CD14-positive monocyte (primary cell): ENCODE measurements around the gene DHRS1. TPM values are rescaled to one million over a fixed set of nuclear protein-coding genes. Genes with fewer than 3 reads are reported as not detected.

Experiments used
- DNase-seq, 3 donors: peaks; one replicate each; pipeline ENCODE4 v3.0.0-alpha.2; 2011 to 2022
- H2AFZ ChIP-seq: 2 replicates; pipeline ENCODE4 v1.6.0; 2012; ENCODE audit warnings: mild to moderate bottlenecking, low read depth, low read length, inconsistent platforms; ENCODE audit not compliant: insufficient read depth, poor library complexity, severe bottlenecking
- H3K27ac ChIP-seq, 2 donors: 1 replicate in 1 of 2; 2 replicates in 1 of 2; pipeline ENCODE4 v1.5.1; 2012 to 2013; ENCODE audit warnings: low read length in 2 of 2, control low read depth in 1 of 2, inconsistent platforms in 1 of 2, low read depth in 1 of 2, mild to moderate bottlenecking in 1 of 2
- H3K27me3 ChIP-seq, 2 donors: one replicate each; pipeline versions ENCODE4 v1.6.0 to v1.6.1; 2011 to 2013; ENCODE audit warnings: low read length in 2 of 2; ENCODE audit not compliant: control insufficient read depth in 2 of 2, insufficient read depth in 2 of 2
- H3K36me3 ChIP-seq, 2 donors: replicated peaks in 1 of 2; 1 replicate in 1 of 2; 2 replicates in 1 of 2; pipeline versions ENCODE4 v1.5.1 to v1.6.1; 2012 to 2013; ENCODE audit warnings: low read length in 2 of 2, control low read depth in 1 of 2, inconsistent platforms in 1 of 2, mild to moderate bottlenecking in 1 of 2; ENCODE audit not compliant: insufficient read depth in 2 of 2, control insufficient read depth in 1 of 2
- H3K4me1 ChIP-seq, 2 donors: 1 replicate in 1 of 2; 2 replicates in 1 of 2; pipeline versions ENCODE4 v1.5.1 to v1.6.1; 2012 to 2013; ENCODE audit warnings: low read length in 2 of 2, control low read depth in 1 of 2, inconsistent platforms in 1 of 2, mild to moderate bottlenecking in 1 of 2, moderate library complexity in 1 of 2; ENCODE audit not compliant: insufficient read depth in 2 of 2, control insufficient read depth in 1 of 2
- H3K4me2 ChIP-seq: replicated peaks from 2 replicates; pipeline ENCODE3; 2012; ENCODE audit warnings: low read length, moderate library complexity, mild to moderate bottlenecking; ENCODE audit not compliant: poor library complexity, severe bottlenecking; ENCODE audit errors: extremely low read depth
- H3K4me3 ChIP-seq, 3 experiments: fragments of 200-600 bp in 1 of 3; sonication (generic) in 1 of 3; replicated peaks in 1 of 3; 1 replicate in 2 of 3; 2 replicates in 1 of 3; pipeline ENCODE4 v1.5.1; 2011 to 2013; ENCODE audit warnings: low read length in 3 of 3, mild to moderate bottlenecking in 3 of 3, control low read depth in 2 of 3, low read depth in 2 of 3, inconsistent platforms in 1 of 3, moderate library complexity in 1 of 3
- H3K79me2 ChIP-seq: 2 replicates; pipeline ENCODE4 v1.6.0; 2012; ENCODE audit warnings: mild to moderate bottlenecking, control low read depth, inconsistent platforms, low read length, moderate library complexity; ENCODE audit not compliant: insufficient read depth
- H3K9ac ChIP-seq: 2 replicates; pipeline ENCODE4 v1.6.0; 2017; ENCODE audit warnings: low read length, mild to moderate bottlenecking; ENCODE audit not compliant: insufficient read depth, poor library complexity, severe bottlenecking
- H3K9me3 ChIP-seq, 2 donors: replicated peaks in 1 of 2; 1 replicate in 1 of 2; 2 replicates in 1 of 2; pipeline versions ENCODE4 v1.5.1 to v1.6.1; 2012 to 2013; ENCODE audit warnings: low read length in 2 of 2, control low read depth in 1 of 2; ENCODE audit not compliant: control insufficient read depth in 1 of 2, insufficient read depth in 1 of 2
- H4K20me1 ChIP-seq: 2 replicates; pipeline ENCODE4 v1.6.0; 2012; ENCODE audit warnings: mild to moderate bottlenecking, low read length, control low read depth, moderate library complexity; ENCODE audit not compliant: insufficient read depth
- H3K27ac Mint-ChIP-seq, 7 donors: one replicate each; pipeline ENCODE4 v1.8.0; 2020; ENCODE audit warnings: mild to moderate bottlenecking in 7 of 7, mixed read lengths in 7 of 7, moderate library complexity in 6 of 7, inconsistent platforms in 2 of 7
- H3K27me3 Mint-ChIP-seq, 3 donors: one replicate each; pipeline ENCODE4 v1.8.0; 2021 to 2022; ENCODE audit warnings: low read depth in 3 of 3, mild to moderate bottlenecking in 3 of 3, mixed read lengths in 3 of 3, moderate library complexity in 3 of 3, inconsistent platforms in 1 of 3
- H3K36me3 Mint-ChIP-seq, 2 donors: one replicate each; pipeline ENCODE4 v1.8.0; 2020; ENCODE audit warnings: mixed read lengths in 2 of 2, inconsistent platforms in 1 of 2, mild to moderate bottlenecking in 1 of 2
- H3K4me1 Mint-ChIP-seq: one replicate; pipeline ENCODE4 v1.8.0; 2020; ENCODE audit warnings: mild to moderate bottlenecking, mixed read lengths
- H3K4me3 Mint-ChIP-seq, 2 donors: one replicate each; pipeline ENCODE4 v1.8.0; 2020; ENCODE audit warnings: mild to moderate bottlenecking in 2 of 2, mixed read lengths in 2 of 2, moderate library complexity in 1 of 2
- H3K9me3 Mint-ChIP-seq, 7 donors: one replicate each; pipeline ENCODE4 v1.8.0; 2020 to 2022; ENCODE audit warnings: mixed read lengths in 7 of 7, mild to moderate bottlenecking in 6 of 7, moderate library complexity in 6 of 7, inconsistent platforms in 2 of 7
- WGBS: methylation state at CpG from one replicate; pipeline ENCODE4 v1.1.5; 2013; ENCODE audit warnings: missing lambda C conversion rate; ENCODE audit not compliant: insufficient coverage; 5-methylcytosine and 5-hydroxymethylcytosine counted together
- intact Hi-C, 2 donors: fragments of 100-400 bp; cut with micrococcal nuclease; formaldehyde crosslinking; loops; one replicate each; pipeline versions ENCODE4 v1.15.0 to v1.15.1; 2023
- polyA plus RNA-seq, 3 donors: library from polyadenylated mRNA; depleted of rRNA in 1 of 3; unstranded in 2 of 3; stranded (reverse) in 1 of 3; fragments of 300-500 nt in 2 of 3; fragments of >200 nt in 1 of 3; fragmentation: Illumina TruSeq in 2 of 3; gene quantifications; 1 replicate in 2 of 3; 2 replicates in 1 of 3; pipeline ENCODE4 v1.2.3, GENCODE V29; 2012 to 2021
- TF ChIP-seq, protein P1 (sequence below): fragments of 200-600 bp; IDR thresholded peaks from one replicate; pipeline ENCODE4 v1.8.0; 2022; ENCODE audit warnings: antibody characterized with exemption, mild to moderate bottlenecking

DHRS1 gene
- polyA plus RNA-seq, 3 donors = 31.6 to 49.4 (median 48.8) TPM

DNA sequence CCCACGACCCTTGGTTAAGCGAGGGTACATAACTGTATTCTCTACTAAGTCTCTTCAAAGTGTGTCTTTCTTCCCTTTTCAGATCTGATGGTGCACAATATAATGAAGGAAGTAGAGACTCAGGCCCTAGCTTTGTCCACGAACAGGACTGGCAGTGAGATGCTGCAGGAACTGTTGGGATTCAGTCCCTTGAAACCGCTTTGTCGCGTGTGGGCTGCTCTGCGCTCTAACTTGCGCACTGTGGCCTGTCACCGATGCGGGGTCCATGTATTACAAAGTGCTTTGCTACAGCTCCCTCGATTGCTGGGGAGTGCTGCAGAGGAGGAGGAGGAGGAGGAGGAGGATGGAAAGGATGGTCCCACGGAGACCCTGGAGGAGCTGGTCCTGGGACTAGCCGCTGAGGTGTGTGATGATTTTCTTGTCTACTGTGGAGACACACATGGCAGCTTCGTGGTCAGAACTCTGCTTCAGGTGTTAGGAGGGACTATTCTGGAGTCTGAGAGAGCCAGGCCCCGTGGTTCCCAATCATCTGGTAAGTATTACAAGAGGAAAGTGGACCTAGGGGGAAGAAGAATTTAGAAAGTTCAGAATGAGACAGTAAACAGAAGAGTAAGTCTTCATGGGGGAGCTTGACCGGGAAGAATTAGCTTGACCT lies 873 bp upstream of the DHRS1 start:
- DNase-seq = no peak
- Mint-ChIP-seq H3K4me1 (peaks cover 40% of the 10 kb centered on the region), H3K4me3 (peak overlapping the region; percentile 89), H3K36me3 (peaks cover 56% of the 10 kb centered on the region in 2 donors), H3K27me3 (peaks cover 0 to 1% (median 0%) of the 10 kb centered on the region in 3 donors), H3K9me3 (peaks cover 0 to 2% (median 0%) of the 10 kb centered on the region in 7 donors), H3K27ac (peak overlapping the region; percentile 88 to 95 (median 93))
- H3K36me3 ChIP-seq = peaks cover 50 to 54% of the 10 kb centered on the region in 2 donors
- H4K20me1 ChIP-seq = peaks cover 13% of the 10 kb centered on the region
- no peaks in the 10 kb centered on the region for H3K9me3 ChIP-seq
- H3K4me3 ChIP-seq = peak overlapping the region; percentile 45 to 92 (median 78)
- peaks cover 49% of the 10 kb centered on the region for H3K79me2 ChIP-seq
- H3K9ac ChIP-seq = peak overlapping the region; percentile 86
- peak overlapping the region; percentile 89 for H3K4me2 ChIP-seq
- H3K4me1 ChIP-seq = peaks cover 34 to 46% of the 10 kb centered on the region in 2 donors
- TF ChIP-seq, protein P1, sequence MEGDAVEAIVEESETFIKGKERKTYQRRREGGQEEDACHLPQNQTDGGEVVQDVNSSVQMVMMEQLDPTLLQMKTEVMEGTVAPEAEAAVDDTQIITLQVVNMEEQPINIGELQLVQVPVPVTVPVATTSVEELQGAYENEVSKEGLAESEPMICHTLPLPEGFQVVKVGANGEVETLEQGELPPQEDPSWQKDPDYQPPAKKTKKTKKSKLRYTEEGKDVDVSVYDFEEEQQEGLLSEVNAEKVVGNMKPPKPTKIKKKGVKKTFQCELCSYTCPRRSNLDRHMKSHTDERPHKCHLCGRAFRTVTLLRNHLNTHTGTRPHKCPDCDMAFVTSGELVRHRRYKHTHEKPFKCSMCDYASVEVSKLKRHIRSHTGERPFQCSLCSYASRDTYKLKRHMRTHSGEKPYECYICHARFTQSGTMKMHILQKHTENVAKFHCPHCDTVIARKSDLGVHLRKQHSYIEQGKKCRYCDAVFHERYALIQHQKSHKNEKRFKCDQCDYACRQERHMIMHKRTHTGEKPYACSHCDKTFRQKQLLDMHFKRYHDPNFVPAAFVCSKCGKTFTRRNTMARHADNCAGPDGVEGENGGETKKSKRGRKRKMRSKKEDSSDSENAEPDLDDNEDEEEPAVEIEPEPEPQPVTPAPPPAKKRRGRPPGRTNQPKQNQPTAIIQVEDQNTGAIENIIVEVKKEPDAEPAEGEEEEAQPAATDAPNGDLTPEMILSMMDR = no peak
- H2AFZ ChIP-seq = peak overlapping the region; percentile 96
- WGBS = 54% methylated on average over 13 of the region's 16 CpGs
- H3K27me3 ChIP-seq = no peaks in the 10 kb centered on the region
- H3K27ac ChIP-seq = peak overlapping the region; percentile 78 to 94
- intact Hi-C loops = loop anchor here in 1 of 2 donors (10.0 kb wide), 1 partner anchor 86 kb away; the partner anchor contains the start of genes CHMP4A and MDP1

DNA sequence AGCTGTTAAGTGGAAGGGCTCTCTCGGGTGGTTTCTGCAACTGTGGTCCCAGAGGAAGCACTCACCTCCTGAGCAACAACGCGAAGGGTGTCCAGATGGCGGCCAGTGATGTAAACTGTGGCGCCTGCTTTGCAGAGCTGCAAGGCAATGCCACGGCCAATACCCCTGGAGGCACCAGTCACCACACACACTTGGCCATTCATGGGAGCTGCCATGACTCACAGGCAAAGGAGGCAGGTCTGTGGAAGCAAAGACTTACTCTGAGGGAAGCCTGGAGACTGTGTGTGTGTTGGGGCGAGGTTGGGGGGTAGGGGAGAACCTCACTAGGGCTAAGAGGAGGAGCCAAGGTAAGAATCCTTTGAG lies 707 bp downstream of the DHRS1 start:
- H3K36me3 Mint-ChIP-seq = peaks cover 47 to 52% of the 10 kb centered on the region in 2 donors
- peak overlapping the region; percentile 88 to 95 (median 93) for H3K27ac Mint-ChIP-seq
- 51% methylated on average over 2 of the region's 7 CpGs for WGBS
- H3K4me1 Mint-ChIP-seq = peaks cover 40% of the 10 kb centered on the region
- TF ChIP-seq, protein P1 = no peak
- Histone ChIP-seq H2AFZ (peak overlapping the region; percentile 96), H3K36me3 (peaks cover 36 to 53% of the 10 kb centered on the region in 2 donors), H3K4me1 (peaks cover 34 to 46% of the 10 kb centered on the region in 2 donors), H3K4me3 (peak overlapping the region; percentile 45 to 92 (median 78)), H3K4me2 (peak overlapping the region; percentile 89), H3K79me2 (peaks cover 46% of the 10 kb centered on the region), H3K9me3 (no peaks in the 10 kb centered on the region), H3K9ac (peak overlapping the region; percentile 86), H3K27ac (peak overlapping the region; percentile 78 to 94), H3K27me3 (no peaks in the 10 kb centered on the region), H4K20me1 (no peaks in the 10 kb centered on the region)
- peaks cover 0 to 2% (median 0%) of the 10 kb centered on the region in 7 donors for H3K9me3 Mint-ChIP-seq
- intact Hi-C loops = loop anchor here (5.0 to 10.0 kb wide), 2 partner anchors 57 to 184 kb away; partner anchors contain the start of genes DCAF11 (in 1 of the 2), NRL (in 1 of the 2) and TINF2 (in 1 of the 2)
- H3K27me3 Mint-ChIP-seq = peaks cover 0 to 1% (median 0%) of the 10 kb centered on the region in 3 donors
- DNase-seq = peak; percentile 33 to 71 (median 49)
- H3K4me3 Mint-ChIP-seq = peak overlapping the region; percentile 89
